ENCODE data around the gene RANGAP1.
"Not testable (repeated sequence)": the region's sequence is repeated elsewhere in the genome, so short reads cannot be mapped to it uniquely, and the experiment has no call there.

RANGAP1 gene

GRCh38 chr22:41284465-41284864, 1.5 kb downstream of the RANGAP1 start:
- Mint-ChIP-seq H3K9me3 (no peaks in the 10 kb centered on the region), H3K4me3 (peak overlapping the region; percentile 94), H3K27ac (peak overlapping the region; percentile 92), H3K27me3 (no peaks in the 10 kb centered on the region), H3K36me3 (ENCODE audit: low read depth) (peaks cover 33% of the 10 kb centered on the region), H3K4me1 (ENCODE audit: low read depth) (peaks cover 47% of the 10 kb centered on the region)

- Mint-ChIP-seq H3K4me1 (ENCODE audit: low read depth) (peaks cover 31% of the 10 kb centered on the region), H3K9me3 (no peaks in the 10 kb centered on the region), H3K36me3 (ENCODE audit: low read depth) (peaks cover 50% of the 10 kb centered on the region), H3K4me3 (no peak overlapping the region), H3K27me3 (no peaks in the 10 kb centered on the region), H3K27ac (no peak overlapping the region)
These were observed 5.1 kb downstream of the RANGAP1 start for GRCh38 chr22:41280854-41281253.

GRCh38 chr22:41280065-41280464, 5.9 kb downstream of the RANGAP1 start:
- no peaks in the 10 kb centered on the region for H3K27me3 Mint-ChIP-seq
- no peak overlapping the region for H3K4me3 Mint-ChIP-seq
- no peak overlapping the region for H3K27ac Mint-ChIP-seq
- H3K4me1 Mint-ChIP-seq (ENCODE audit: low read depth) = peaks cover 29% of the 10 kb centered on the region
- peaks cover 54% of the 10 kb centered on the region for H3K36me3 Mint-ChIP-seq (ENCODE audit: low read depth)
- no peaks in the 10 kb centered on the region for H3K9me3 Mint-ChIP-seq

GRCh38 chr22:41274856-41275255, 11.1 kb downstream of the RANGAP1 start:
- no peaks in the 10 kb centered on the region for H3K4me1 Mint-ChIP-seq (ENCODE audit: low read depth)
- no peak overlapping the region for H3K4me3 Mint-ChIP-seq
- no peaks in the 10 kb centered on the region for H3K27me3 Mint-ChIP-seq
- no peaks in the 10 kb centered on the region for H3K9me3 Mint-ChIP-seq
- peaks cover 59% of the 10 kb centered on the region for H3K36me3 Mint-ChIP-seq (ENCODE audit: low read depth)
- no peak overlapping the region for H3K27ac Mint-ChIP-seq

- H3K27ac Mint-ChIP-seq = no peak overlapping the region
- H3K9me3 Mint-ChIP-seq = no peaks in the 10 kb centered on the region
- no peaks in the 10 kb centered on the region for H3K27me3 Mint-ChIP-seq
- no peak overlapping the region for H3K4me3 Mint-ChIP-seq
- peaks cover 62% of the 10 kb centered on the region for H3K36me3 Mint-ChIP-seq (ENCODE audit: low read depth)
- no peaks in the 10 kb centered on the region for H3K4me1 Mint-ChIP-seq (ENCODE audit: low read depth)
These were observed 12.9 kb downstream of the RANGAP1 start for GRCh38 chr22:41273128-41273527.

GRCh38 chr22:41271787-41272186, 14.2 kb downstream of the RANGAP1 start:
- H3K36me3 Mint-ChIP-seq (ENCODE audit: low read depth) = peaks cover 61% of the 10 kb centered on the region
- H3K27ac Mint-ChIP-seq = no peak overlapping the region
- H3K4me3 Mint-ChIP-seq = no peak overlapping the region
- no peaks in the 10 kb centered on the region for H3K4me1 Mint-ChIP-seq (ENCODE audit: low read depth)
- no peaks in the 10 kb centered on the region for H3K27me3 Mint-ChIP-seq
- H3K9me3 Mint-ChIP-seq = no peaks in the 10 kb centered on the region

- no peaks in the 10 kb centered on the region for H3K9me3 Mint-ChIP-seq
- peaks cover 5% of the 10 kb centered on the region for H3K4me1 Mint-ChIP-seq (ENCODE audit: low read depth)
- no peak overlapping the region for H3K27ac Mint-ChIP-seq
- no peak overlapping the region for H3K4me3 Mint-ChIP-seq
- H3K27me3 Mint-ChIP-seq = no peaks in the 10 kb centered on the region
- peaks cover 56% of the 10 kb centered on the region for H3K36me3 Mint-ChIP-seq (ENCODE audit: low read depth)
These were observed 18.0 kb downstream of the RANGAP1 start for GRCh38 chr22:41267958-41268357.

- H3K36me3 Mint-ChIP-seq (ENCODE audit: low read depth) = peaks cover 70% of the 10 kb centered on the region
- no peaks in the 10 kb centered on the region for H3K9me3 Mint-ChIP-seq
- H3K4me1 Mint-ChIP-seq (ENCODE audit: low read depth) = peaks cover 5% of the 10 kb centered on the region
- H3K27ac Mint-ChIP-seq = no peak overlapping the region
- no peak overlapping the region for H3K4me3 Mint-ChIP-seq
- no peaks in the 10 kb centered on the region for H3K27me3 Mint-ChIP-seq
These were observed 21.5 kb downstream of the RANGAP1 start for GRCh38 chr22:41264408-41264941.

- H3K9me3 Mint-ChIP-seq = no peaks in the 10 kb centered on the region
- H3K27me3 Mint-ChIP-seq = no peaks in the 10 kb centered on the region
- peak overlapping the region; percentile 16 for H3K27ac Mint-ChIP-seq
- peaks cover 5% of the 10 kb centered on the region for H3K4me1 Mint-ChIP-seq (ENCODE audit: low read depth)
- H3K4me3 Mint-ChIP-seq = no peak overlapping the region
- H3K36me3 Mint-ChIP-seq (ENCODE audit: low read depth) = peaks cover 72% of the 10 kb centered on the region
These were observed 22.3 kb downstream of the RANGAP1 start for GRCh38 chr22:41263704-41264103.

GRCh38 chr22:41262250-41262765, 23.7 kb downstream of the RANGAP1 start:
- no peak overlapping the region for H3K4me3 Mint-ChIP-seq

GRCh38 chr22:41261541-41262249, 24.3 kb downstream of the RANGAP1 start:
- H3K27me3 Mint-ChIP-seq = no peaks in the 10 kb centered on the region

More at GRCh38 chr22:41262250-41262765, 23.7 kb downstream of the RANGAP1 start:
- Mint-ChIP-seq H3K36me3 (ENCODE audit: low read depth) (peaks cover 75% of the 10 kb centered on the region), H3K4me1 (ENCODE audit: low read depth) (peaks cover 5% of the 10 kb centered on the region), H3K27me3 (no peaks in the 10 kb centered on the region), H3K9me3 (no peaks in the 10 kb centered on the region), H3K27ac (no peak overlapping the region)

GRCh38 chr22:41260871-41261270, 25.1 kb downstream of the RANGAP1 start:
- Mint-ChIP-seq H3K36me3 (ENCODE audit: low read depth) (peaks cover 78% of the 10 kb centered on the region), H3K4me3 (no peak overlapping the region)

More at GRCh38 chr22:41261541-41262249, 24.3 kb downstream of the RANGAP1 start:
- no peak overlapping the region for H3K4me3 Mint-ChIP-seq
- peaks cover 80% of the 10 kb centered on the region for H3K36me3 Mint-ChIP-seq (ENCODE audit: low read depth)
- H3K27ac Mint-ChIP-seq = no peak overlapping the region
- no peaks in the 10 kb centered on the region for H3K9me3 Mint-ChIP-seq
- peaks cover 5% of the 10 kb centered on the region for H3K4me1 Mint-ChIP-seq (ENCODE audit: low read depth)

GRCh38 chr22:41259756-41260155, 26.2 kb downstream of the RANGAP1 start:
- not testable (repeated sequence) for H3K27ac Mint-ChIP-seq; H3K4me3 Mint-ChIP-seq; H3K9me3 Mint-ChIP-seq; H3K27me3 Mint-ChIP-seq; H3K4me1 Mint-ChIP-seq (ENCODE audit: low read depth)
- peaks cover 74% of the 10 kb centered on the region for H3K36me3 Mint-ChIP-seq (ENCODE audit: low read depth)

More at GRCh38 chr22:41260871-41261270, 25.1 kb downstream of the RANGAP1 start:
- H3K9me3 Mint-ChIP-seq = no peaks in the 10 kb centered on the region
- peaks cover 5% of the 10 kb centered on the region for H3K4me1 Mint-ChIP-seq (ENCODE audit: low read depth)
- no peaks in the 10 kb centered on the region for H3K27me3 Mint-ChIP-seq
- H3K27ac Mint-ChIP-seq = no peak overlapping the region

- no peak overlapping the region for H3K27ac Mint-ChIP-seq
- H3K4me3 Mint-ChIP-seq = no peak overlapping the region
- H3K36me3 Mint-ChIP-seq (ENCODE audit: low read depth) = peaks cover 79% of the 10 kb centered on the region
- H3K4me1 Mint-ChIP-seq (ENCODE audit: low read depth) = no peaks in the 10 kb centered on the region
- H3K27me3 Mint-ChIP-seq = no peaks in the 10 kb centered on the region
- no peaks in the 10 kb centered on the region for H3K9me3 Mint-ChIP-seq
These were observed 28.3 kb downstream of the RANGAP1 start for GRCh38 chr22:41257696-41258095.
